ENCODE measurements around the gene LIPA. TPM values are rescaled to one million over a fixed set of nuclear protein-coding genes. Genes with fewer than 3 reads are reported as not detected.

The LIPA gene
- total RNA-seq, 2 experiments from 2014 or later = 8.9 to 19.4 TPM

GRCh38 chr10:89167915-89168314, 83.7 kb downstream of the LIPA start:
- Histone ChIP-seq H3K4me3 (ENCODE audit: low read depth, low read length, poor library complexity, severe bottlenecking) (no peak overlapping the region), H3K4me2 (ENCODE audit: low read length) (no peak overlapping the region), H3K36me3 (ENCODE audit: insufficient read depth, low read length) (no peaks in the 10 kb centered on the region), H2AFZ (ENCODE audit: low read length) (no peak overlapping the region), H3K79me2 (ENCODE audit: insufficient read depth, low read depth, low read length) (no peaks in the 10 kb centered on the region), H3K9me2 (ENCODE audit: insufficient read depth, low read length) (no peaks in the 10 kb centered on the region), H3K9me3 (ENCODE audit: low read length) (no peaks in the 10 kb centered on the region), H3K4me1 (ENCODE audit: insufficient read depth, low read length, poor library complexity, severe bottlenecking) (no peaks in the 10 kb centered on the region), H4K20me1 (ENCODE audit: insufficient read depth, low read length) (no peaks in the 10 kb centered on the region), H3K27ac (ENCODE audit: low read depth, low read length, poor library complexity, severe bottlenecking) (no peak overlapping the region)
- no TSS peak for BruUV-seq (replicated peaks)
- no peak for DNase-seq (ENCODE audit: low spot score)
- POLR2A ChIA-PET = no interaction called here
- CTCF ChIA-PET (ENCODE audit: unreplicated experiment) = no interaction called here
- intact Hi-C loops (cut with micrococcal nuclease; ENCODE audit: unreplicated experiment) = no loop called here
- TF ChIP-seq EZH2phosphoT487 (IDR thresholded peaks at IDR 0.05; ENCODE audit: borderline replicate concordance, low read depth, low read length) (no peak), CTCF (conservative IDR thresholded peaks at IDR 0.05; ENCODE audit: low read length) (no peak)

- H3K9me3 ChIP-seq (ENCODE audit: low read length) = no peaks in the 10 kb centered on the region
- H3K9me2 ChIP-seq (ENCODE audit: insufficient read depth, low read length) = no peaks in the 10 kb centered on the region
- POLR2A ChIA-PET = interaction anchor here (0.7 kb wide), 1 partner anchor 141 kb away, joined by 3 read pairs; no protein-coding TSS in a partner anchor
- H3K4me3 ChIP-seq (ENCODE audit: low read depth, low read length, poor library complexity, severe bottlenecking) = no peak overlapping the region
- H2AFZ ChIP-seq (ENCODE audit: low read length) = no peak overlapping the region
- CTCF ChIA-PET (ENCODE audit: unreplicated experiment) = no interaction called here
- H4K20me1 ChIP-seq (ENCODE audit: insufficient read depth, low read length) = no peaks in the 10 kb centered on the region
- no peak for DNase-seq (ENCODE audit: low spot score)
- no peaks in the 10 kb centered on the region for H3K79me2 ChIP-seq (ENCODE audit: insufficient read depth, low read depth, low read length)
- intact Hi-C loops (cut with micrococcal nuclease; ENCODE audit: unreplicated experiment) = no loop called here
- no TSS peak for BruUV-seq (replicated peaks)
- no peak overlapping the region for H3K27ac ChIP-seq (ENCODE audit: low read depth, low read length, poor library complexity, severe bottlenecking)
- H3K4me2 ChIP-seq (ENCODE audit: low read length) = no peak overlapping the region
- no peaks in the 10 kb centered on the region for H3K36me3 ChIP-seq (ENCODE audit: insufficient read depth, low read length)
- TF ChIP-seq EZH2phosphoT487 (IDR thresholded peaks at IDR 0.05; ENCODE audit: borderline replicate concordance, low read depth, low read length) (no peak), CTCF (conservative IDR thresholded peaks at IDR 0.05; ENCODE audit: low read length) (no peak)
- no peaks in the 10 kb centered on the region for H3K4me1 ChIP-seq (ENCODE audit: insufficient read depth, low read length, poor library complexity, severe bottlenecking)
These were observed 85.7 kb downstream of the LIPA start for GRCh38 chr10:89165923-89166322.

GRCh38 chr10:89164920-89165319, 86.7 kb downstream of the LIPA start:
- POLR2A ChIA-PET = interaction anchor here (0.6 to 0.7 kb wide), 2 partner anchors 8 to 140 kb away, joined by 3 read pairs; no protein-coding TSS in a partner anchor
- no TSS peak for BruUV-seq (replicated peaks)
- Histone ChIP-seq H3K9me2 (ENCODE audit: insufficient read depth, low read length) (no peaks in the 10 kb centered on the region), H3K36me3 (ENCODE audit: insufficient read depth, low read length) (no peaks in the 10 kb centered on the region), H3K79me2 (ENCODE audit: insufficient read depth, low read depth, low read length) (no peaks in the 10 kb centered on the region), H4K20me1 (ENCODE audit: insufficient read depth, low read length) (no peaks in the 10 kb centered on the region), H3K4me3 (ENCODE audit: low read depth, low read length, poor library complexity, severe bottlenecking) (no peak overlapping the region), H3K4me1 (ENCODE audit: insufficient read depth, low read length, poor library complexity, severe bottlenecking) (no peaks in the 10 kb centered on the region), H2AFZ (ENCODE audit: low read length) (no peak overlapping the region), H3K9me3 (ENCODE audit: low read length) (no peaks in the 10 kb centered on the region), H3K27ac (ENCODE audit: low read depth, low read length, poor library complexity, severe bottlenecking) (no peak overlapping the region), H3K4me2 (ENCODE audit: low read length) (no peak overlapping the region)
- TF ChIP-seq EZH2phosphoT487 (IDR thresholded peaks at IDR 0.05; ENCODE audit: borderline replicate concordance, low read depth, low read length) = no peak
- no peak for TF ChIP-seq CTCF (conservative IDR thresholded peaks at IDR 0.05; ENCODE audit: low read length)
- intact Hi-C loops (cut with micrococcal nuclease; ENCODE audit: unreplicated experiment) = no loop called here
- no peak for DNase-seq (ENCODE audit: low spot score)
- CTCF ChIA-PET (ENCODE audit: unreplicated experiment) = no interaction called here
